ENCODE results near the gene CACNA1C.

GRCh38 chr12:2537868-2538541 lies 485.2 kb downstream of the CACNA1C start:
- TF ChIP-seq, protein P1, sequence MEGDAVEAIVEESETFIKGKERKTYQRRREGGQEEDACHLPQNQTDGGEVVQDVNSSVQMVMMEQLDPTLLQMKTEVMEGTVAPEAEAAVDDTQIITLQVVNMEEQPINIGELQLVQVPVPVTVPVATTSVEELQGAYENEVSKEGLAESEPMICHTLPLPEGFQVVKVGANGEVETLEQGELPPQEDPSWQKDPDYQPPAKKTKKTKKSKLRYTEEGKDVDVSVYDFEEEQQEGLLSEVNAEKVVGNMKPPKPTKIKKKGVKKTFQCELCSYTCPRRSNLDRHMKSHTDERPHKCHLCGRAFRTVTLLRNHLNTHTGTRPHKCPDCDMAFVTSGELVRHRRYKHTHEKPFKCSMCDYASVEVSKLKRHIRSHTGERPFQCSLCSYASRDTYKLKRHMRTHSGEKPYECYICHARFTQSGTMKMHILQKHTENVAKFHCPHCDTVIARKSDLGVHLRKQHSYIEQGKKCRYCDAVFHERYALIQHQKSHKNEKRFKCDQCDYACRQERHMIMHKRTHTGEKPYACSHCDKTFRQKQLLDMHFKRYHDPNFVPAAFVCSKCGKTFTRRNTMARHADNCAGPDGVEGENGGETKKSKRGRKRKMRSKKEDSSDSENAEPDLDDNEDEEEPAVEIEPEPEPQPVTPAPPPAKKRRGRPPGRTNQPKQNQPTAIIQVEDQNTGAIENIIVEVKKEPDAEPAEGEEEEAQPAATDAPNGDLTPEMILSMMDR (IDR thresholded peaks at IDR 0.05) = no peak
- TF ChIP-seq POLR2A (IDR thresholded peaks at IDR 0.05) = no peak
- TF ChIP-seq POLR2AphosphoS5 (IDR thresholded peaks at IDR 0.05) = no peak
